NAMALWA (cell line): ENCODE results near the gene NCKAP1.
A peak's percentile ranks its signal among the peaks of the same experiment; 100 is the strongest.

Experiments
- DNase-seq: peaks from one replicate; pipeline ENCODE4 v3.0.0-alpha.2; 2015; ENCODE audit warnings: low spot score

Gene NCKAP1

GRCh38 chr2:182946958-182947369 lies 91.3 kb downstream of the NCKAP1 start:
- DNase-seq = no peak

- DNase-seq = no peak
Measured at GRCh38 chr2:182943339-182943738, 94.9 kb downstream of the NCKAP1 start.

- DNase-seq = no peak
Measured at GRCh38 chr2:182942756-182943155, 95.5 kb downstream of the NCKAP1 start.

- no peak for DNase-seq
Measured at GRCh38 chr2:182941919-182942318, 96.3 kb downstream of the NCKAP1 start.

GRCh38 chr2:182941121-182941722 lies 97.0 kb downstream of the NCKAP1 start:
- DNase-seq = no peak

GRCh38 chr2:182937870-182938269 lies 100.4 kb downstream of the NCKAP1 start:
- DNase-seq = no peak

GRCh38 chr2:182933629-182934028 lies 104.6 kb downstream of the NCKAP1 start:
- no peak for DNase-seq

GRCh38 chr2:182929972-182930371 lies 108.3 kb downstream of the NCKAP1 start:
- no peak for DNase-seq

- DNase-seq = no peak
Measured at GRCh38 chr2:182924306-182924705, 114.0 kb downstream of the NCKAP1 start.

GRCh38 chr2:182921234-182921633 lies 117.0 kb downstream of the NCKAP1 start:
- no peak for DNase-seq

GRCh38 chr2:182920631-182921056 lies 117.6 kb downstream of the NCKAP1 start:
- DNase-seq = peak; percentile 65

- DNase-seq = peak; percentile 9
Measured at GRCh38 chr2:182920089-182920488, 118.2 kb downstream of the NCKAP1 start.

GRCh38 chr2:182918961-182919652 lies 119.2 kb downstream of the NCKAP1 start:
- DNase-seq = no peak

GRCh38 chr2:182917924-182918323 lies 120.3 kb downstream of the NCKAP1 start:
- DNase-seq = no peak

- DNase-seq = no peak
Measured at GRCh38 chr2:182916417-182916816, 121.8 kb downstream of the NCKAP1 start.

- no peak for DNase-seq
Measured at GRCh38 chr2:182915369-182916326, 122.6 kb downstream of the NCKAP1 start.

- no peak for DNase-seq
Measured at GRCh38 chr2:182914852-182915251, 123.4 kb downstream of the NCKAP1 start.

GRCh38 chr2:182913064-182913463 lies 125.2 kb downstream of the NCKAP1 start:
- no peak for DNase-seq

GRCh38 chr2:182912518-182912915 lies 125.7 kb downstream of the NCKAP1 start:
- no peak for DNase-seq

GRCh38 chr2:182911813-182912517 lies 126.3 kb downstream of the NCKAP1 start:
- no peak for DNase-seq

- no peak for DNase-seq
Measured at GRCh38 chr2:182910965-182911364, 127.3 kb downstream of the NCKAP1 start.
